ENCODE results near the gene C1RL. TPM values are rescaled to one million over a fixed set of nuclear protein-coding genes. Genes with fewer than 3 reads are reported as not detected.
"Not testable (repeated sequence)": the region's sequence is repeated elsewhere in the genome, so short reads cannot be mapped to it uniquely, and the experiment has no call there.

C1RL gene
- total and polyA plus RNA-seq, 2 donors (not counting 1 experiment from before 2014, with no cell fraction given): 13.5 to 24.9 TPM

- Mint-ChIP-seq H3K4me1 (peaks cover 24% of the 10 kb centered on the region), H3K9me3 (ENCODE audit: insufficient read depth) (peaks cover 4% of the 10 kb centered on the region), H3K27ac (peak overlapping the region; percentile 98), H3K27me3 (no peaks in the 10 kb centered on the region), H3K4me3 (peak overlapping the region; percentile 97)
- no peaks in the 10 kb centered on the region for H3K27me3 ChIP-seq (replicated peaks in 1 of 4; ENCODE audit: control extremely low read depth in 1 of 4, control insufficient read depth in 3 of 4, insufficient read depth in 4 of 4, low read length in 3 of 4)
- 46% methylated on average over 1 of the region's 3 CpGs for WGBS (ENCODE audit: insufficient coverage)
- ChIA-PET POLR2A (interaction anchor here (1.3 to 2.0 kb wide), 2 partner anchors 89 to 240 kb away, joined by 4 to 5 read pairs; partner anchors contain the start of genes LPCAT3 and TPI1), CTCF (interaction anchor here (0.6 to 3.6 kb wide), 17 partner anchors 14 to 426 kb away, joined by 3 to 35 read pairs (median 5); partner anchors contain the start of genes C12orf57, C1R, LPCAT3 and MLF2)
- DNase-seq (no peak), ATAC-seq (ENCODE audit: low read depth) (no peak)
- peak overlapping the region; percentile 94 for H3K4me2 ChIP-seq (replicated peaks; ENCODE audit: low read depth, low read length, poor library complexity, severe bottlenecking)
- peaks cover 0 to 3% of the 10 kb centered on the region in 2 experiments for H3K36me3 ChIP-seq (replicated peaks in 1 of 2; ENCODE audit: control extremely low read depth in 1 of 2, control insufficient read depth in 1 of 2, extremely low read depth in 1 of 2, insufficient read depth in 2 of 2, low read length in 1 of 2)
- H3K4me3 ChIP-seq (ENCODE audit: control extremely low read depth in 1 of 5, extremely low read depth in 1 of 5, insufficient read depth in 1 of 5, low read depth in 2 of 5, low read length in 4 of 5): peak overlapping the region in 4 of 5 experiments; percentile 42 to 94 (median 82)
- intact Hi-C loops (cut with micrococcal nuclease): loop anchor here (1.0 to 2.0 kb wide), 4 partner anchors 15 to 163 kb away; partner anchors contain the start of genes C12orf57, C1R, EMG1 and LPCAT3
- peak overlapping the region; percentile 96 for H2AFZ ChIP-seq (ENCODE audit: insufficient read depth, low read depth, low read length, poor library complexity, severe bottlenecking)
- peak overlapping the region; percentile 94 for H3K9ac ChIP-seq (ENCODE audit: low read length)
- H3K9me3 ChIP-seq (ENCODE audit: control extremely low read depth in 1 of 3, control insufficient read depth in 2 of 3, insufficient read depth in 1 of 3, low read length in 2 of 3): peaks cover 0 to 2% (median 0%) of the 10 kb centered on the region in 3 donors
- TF ChIP-seq, protein P1, sequence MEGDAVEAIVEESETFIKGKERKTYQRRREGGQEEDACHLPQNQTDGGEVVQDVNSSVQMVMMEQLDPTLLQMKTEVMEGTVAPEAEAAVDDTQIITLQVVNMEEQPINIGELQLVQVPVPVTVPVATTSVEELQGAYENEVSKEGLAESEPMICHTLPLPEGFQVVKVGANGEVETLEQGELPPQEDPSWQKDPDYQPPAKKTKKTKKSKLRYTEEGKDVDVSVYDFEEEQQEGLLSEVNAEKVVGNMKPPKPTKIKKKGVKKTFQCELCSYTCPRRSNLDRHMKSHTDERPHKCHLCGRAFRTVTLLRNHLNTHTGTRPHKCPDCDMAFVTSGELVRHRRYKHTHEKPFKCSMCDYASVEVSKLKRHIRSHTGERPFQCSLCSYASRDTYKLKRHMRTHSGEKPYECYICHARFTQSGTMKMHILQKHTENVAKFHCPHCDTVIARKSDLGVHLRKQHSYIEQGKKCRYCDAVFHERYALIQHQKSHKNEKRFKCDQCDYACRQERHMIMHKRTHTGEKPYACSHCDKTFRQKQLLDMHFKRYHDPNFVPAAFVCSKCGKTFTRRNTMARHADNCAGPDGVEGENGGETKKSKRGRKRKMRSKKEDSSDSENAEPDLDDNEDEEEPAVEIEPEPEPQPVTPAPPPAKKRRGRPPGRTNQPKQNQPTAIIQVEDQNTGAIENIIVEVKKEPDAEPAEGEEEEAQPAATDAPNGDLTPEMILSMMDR (IDR thresholded peaks at IDR 0.05): no peak
- TF ChIP-seq EZH2 (IDR thresholded peaks at IDR 0.05; ENCODE audit: borderline replicate concordance, insufficient read depth, low read depth, low read length, poor library complexity, severe bottlenecking): no peak
- peaks cover 12 to 15% of the 10 kb centered on the region in 2 donors for H3K4me1 ChIP-seq (ENCODE audit: control insufficient read depth in 2 of 2, insufficient read depth in 2 of 2, low read length in 2 of 2)
- H3K79me2 ChIP-seq (ENCODE audit: control insufficient read depth, insufficient read depth, low read length): peaks cover 18% of the 10 kb centered on the region
- peak overlapping the region; percentile 63 to 76 for H3K27ac ChIP-seq (ENCODE audit: low read length in 2 of 2)
- no peaks in the 10 kb centered on the region for H4K20me1 ChIP-seq (ENCODE audit: control insufficient read depth, insufficient read depth, low read length, poor library complexity, severe bottlenecking)
These were observed 1.4 kb downstream of the C1RL start for GRCh38 chr12:7107636-7108002.

DNA sequence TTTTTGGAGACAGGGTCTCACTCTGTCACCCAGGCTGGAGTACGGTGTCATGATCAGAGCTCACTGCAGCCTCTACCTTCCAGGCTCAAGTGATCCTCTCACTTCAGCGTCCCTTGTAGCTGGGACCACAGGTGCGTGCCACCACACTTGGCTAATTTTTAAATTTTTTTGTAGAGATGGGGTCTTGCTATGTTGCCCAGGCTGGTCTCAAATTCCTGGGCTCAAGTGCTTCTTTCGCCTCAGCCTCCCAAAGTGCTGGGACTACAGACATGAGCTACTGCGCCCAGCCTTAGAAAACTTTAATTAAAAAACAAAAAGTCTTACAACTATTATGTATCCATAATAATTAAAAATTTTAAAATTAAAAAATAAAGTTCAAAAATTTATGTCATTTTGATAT is 1.8 kb downstream of the C1RL start:
- Mint-ChIP-seq H3K4me1 (peaks cover 24% of the 10 kb centered on the region), H3K4me3 (peak overlapping the region; percentile 32)
- H3K79me2 ChIP-seq (ENCODE audit: control insufficient read depth, insufficient read depth, low read length): peaks cover 18% of the 10 kb centered on the region
- H4K20me1 ChIP-seq (ENCODE audit: control insufficient read depth, insufficient read depth, low read length, poor library complexity, severe bottlenecking); H3K9ac ChIP-seq (ENCODE audit: low read length); H3K9me3 Mint-ChIP-seq (ENCODE audit: insufficient read depth); ATAC-seq (ENCODE audit: low read depth); H3K27me3 ChIP-seq (replicated peaks in 1 of 4; ENCODE audit: control extremely low read depth in 1 of 4, control insufficient read depth in 3 of 4, insufficient read depth in 4 of 4, low read length in 3 of 4); H3K4me3 ChIP-seq (ENCODE audit: control extremely low read depth in 1 of 5, extremely low read depth in 1 of 5, insufficient read depth in 1 of 5, low read depth in 2 of 5, low read length in 4 of 5); DNase-seq; H3K4me2 ChIP-seq (replicated peaks; ENCODE audit: low read depth, low read length, poor library complexity, severe bottlenecking); H3K27ac Mint-ChIP-seq; H2AFZ ChIP-seq (ENCODE audit: insufficient read depth, low read depth, low read length, poor library complexity, severe bottlenecking); H3K9me3 ChIP-seq (ENCODE audit: control extremely low read depth in 1 of 3, control insufficient read depth in 2 of 3, insufficient read depth in 1 of 3, low read length in 2 of 3); H3K27me3 Mint-ChIP-seq; intact Hi-C loops (cut with micrococcal nuclease); H3K36me3 ChIP-seq (replicated peaks in 1 of 2; ENCODE audit: control extremely low read depth in 1 of 2, control insufficient read depth in 1 of 2, extremely low read depth in 1 of 2, insufficient read depth in 2 of 2, low read length in 1 of 2); H3K27ac ChIP-seq (ENCODE audit: low read length in 2 of 2): not testable (repeated sequence)
- H3K4me1 ChIP-seq (ENCODE audit: control insufficient read depth in 2 of 2, insufficient read depth in 2 of 2, low read length in 2 of 2): peaks cover 12 to 15% of the 10 kb centered on the region in 2 donors
- POLR2A ChIA-PET: interaction anchor here (1.3 to 2.0 kb wide), 2 partner anchors 89 to 240 kb away, joined by 4 to 5 read pairs; partner anchors contain the start of genes LPCAT3 and TPI1
- CTCF ChIA-PET: interaction anchor here (0.6 to 3.6 kb wide), 15 partner anchors 14 to 426 kb away, joined by 3 to 35 read pairs (median 6); partner anchors contain the start of genes C12orf57, C1R, LPCAT3 and MLF2
- WGBS (ENCODE audit: insufficient coverage): 100% methylated on average over 2 of the region's 5 CpGs

Measured in B cell (primary cell).